Pancreas (tissue), 10 donors: ENCODE data around the gene WASF1. TPM values are rescaled to one million over a fixed set of nuclear protein-coding genes. Genes with fewer than 3 reads are reported as not detected.

Source experiments
- ATAC-seq, 4 donors: fragments of 200-7000 bp; cut with Tn5 transposase; one replicate each; pipeline versions ENCODE4 v1.8.0 to v1.9.1; 2020; ENCODE audit warnings: mild to moderate bottlenecking in 4 of 4, moderate library complexity in 4 of 4
- DNase-seq, 6 donors: peaks; one replicate each; pipeline ENCODE4 v3.0.0-alpha.2; 2020
- FAIRE-seq: peaks from 2 replicates; lab custom pipeline; 2012; peaks lifted over from hg19 to GRCh38; lab: Jason Lieb, UNC
- H3K27ac ChIP-seq, 4 donors: fragments of 200-600 bp; sonication (generic); 1 replicate in 3 of 4; 2 replicates in 1 of 4; pipeline versions ENCODE4 v1.5.0 to v1.8.0; 2020
- H3K27me3 ChIP-seq, 4 donors: fragments of 200-600 bp; one replicate each; pipeline ENCODE4 v1.8.0; 2021
- H3K36me3 ChIP-seq, 3 donors: fragments of 200-600 bp; sonication (generic) in 1 of 3; one replicate each; pipeline versions ENCODE4 v1.5.0 to v1.8.0; 2020 to 2021
- H3K4me1 ChIP-seq, 3 donors: fragments of 200-600 bp; one replicate each; pipeline ENCODE4 v1.8.0; 2021
- H3K4me3 ChIP-seq, 4 donors: fragments of 200-600 bp; sonication (generic) in 2 of 4; one replicate each; pipeline versions ENCODE4 v1.5.0 to v1.8.0; 2020 to 2021
- H3K9me3 ChIP-seq, 4 donors: fragments of 200-600 bp; one replicate each; pipeline ENCODE4 v1.8.0; 2021
- CTCF ChIP-seq, 4 donors: fragments of 200-600 bp; sonication (generic) in 3 of 4; IDR thresholded peaks; one replicate each; pipeline versions ENCODE4 v1.5.0 to v1.8.0; 2021; ENCODE audit warnings: antibody characterized with exemption in 4 of 4
- WGBS, 2 donors: extraction: QIAGEN DNeasy Blood & Tissue Kit; methylation state at CpG; one replicate each; pipeline ENCODE4 v1.1.7; 2013; 5-methylcytosine and 5-hydroxymethylcytosine counted together
- intact Hi-C, 3 donors: fragments of 100-400 bp; cut with DNase I; formaldehyde crosslinking; loops; one replicate each; pipeline versions ENCODE4 v1.11.1 to v1.14.2; 2022
- polyA plus RNA-seq, 2 donors: library from polyadenylated mRNA; stranded (reverse); fragments of 200-250 nt; gene quantifications; one replicate each; pipeline ENCODE4 v1.2.3, GENCODE V29; 2013
- total RNA-seq, 6 donors: library from RNA; stranded (reverse); fragmentation: NEBNext Ultra II Directional in 4 of 6; extraction: Animal tissue kit (Norgen Biotek cat#: 25700) in 4 of 6; gene quantifications; one replicate each; pipeline versions ENCODE4 v1.2.1 to v1.2.4, GENCODE V29; 2021 to 2023
- donor health status: healthy with polysubstance abuse.
- donor health status: DM: no; HTN: no; CAD: no; lungs with moderate emphysema.
- donor health status: DM: no; HTN: no; CAD: no.
- donor health status: control.
- donor health status: control.
- donor health status: Bipolar disorder and iron deficiency.
- donor health status: DM: yes; HTN: yes; CAD: no.
- donor health status: DM: no; HTN: no; CAD: no.
- donor health status: DM: no; HTN: no; CAD: no.
- donor health status: DM: yes; HTN: yes; CAD: no.

The WASF1 gene
- total and polyA plus RNA-seq, 8 donors = 1.2 to 5.7 (median 3.2) TPM

DNA sequence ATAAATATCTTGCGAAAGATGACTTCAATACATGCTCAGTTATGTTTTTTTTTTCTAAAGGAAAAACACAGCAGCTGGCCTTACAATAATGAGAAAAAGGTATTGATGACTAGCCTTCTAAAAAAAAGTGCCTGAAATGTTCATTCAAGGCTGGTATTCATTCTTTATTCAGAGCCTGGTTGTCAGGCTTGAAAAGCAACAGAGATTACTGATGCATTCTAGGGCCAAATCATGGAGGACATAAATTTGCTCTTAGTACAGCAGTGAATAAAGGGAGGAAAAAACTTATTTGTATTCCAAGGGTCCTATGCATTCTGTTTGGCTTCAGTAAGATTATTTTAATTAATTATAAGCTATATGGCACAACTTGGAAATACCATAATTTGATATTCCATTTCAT lies 83.5 kb downstream of the WASF1 start:
- 95 to 96% methylated on average over 1 of the region's 1 CpG for WGBS, 2 donors
- FAIRE-seq (no peak), ATAC-seq (no peak), DNase-seq (no peak)
- TF ChIP-seq CTCF (IDR thresholded peaks at IDR 0.05) = no peak
- Histone ChIP-seq H3K4me1 (peaks cover 0 to 14% (median 11%) of the 10 kb centered on the region in 3 donors), H3K27me3 (no peaks in the 10 kb centered on the region), H3K27ac (no peak overlapping the region), H3K36me3 (no peaks in the 10 kb centered on the region), H3K9me3 (no peaks in the 10 kb centered on the region), H3K4me3 (no peak overlapping the region)
- intact Hi-C loops = no loop called here

DNA sequence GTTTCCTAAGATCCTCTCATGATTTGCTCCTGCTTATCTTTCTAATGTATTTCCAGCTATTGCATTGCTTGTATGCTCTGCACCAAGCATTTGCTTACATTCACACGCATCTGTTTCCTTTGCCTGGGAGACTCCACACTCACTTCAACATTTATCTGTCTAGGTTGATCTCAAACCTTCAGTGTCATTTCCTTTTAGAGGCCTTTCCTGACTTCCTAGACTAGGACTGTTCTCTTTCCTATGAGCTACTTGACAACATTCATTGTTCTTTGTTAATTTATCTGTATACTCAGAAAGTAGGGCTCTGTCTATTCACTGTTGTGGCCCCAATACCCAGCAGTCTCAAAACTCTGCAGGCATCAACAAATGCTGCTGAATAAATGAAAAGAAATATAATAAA lies 84.4 kb downstream of the WASF1 start:
- no peaks in the 10 kb centered on the region for H3K27me3 ChIP-seq
- no peaks in the 10 kb centered on the region for H3K36me3 ChIP-seq
- ATAC-seq (no peak), FAIRE-seq (no peak), DNase-seq (no peak)
- no peak overlapping the region for H3K27ac ChIP-seq
- intact Hi-C loops = no loop called here
- H3K4me3 ChIP-seq = no peak overlapping the region
- 73 to 80% methylated on average over 1 of the region's 1 CpG for WGBS, 2 donors
- TF ChIP-seq CTCF (IDR thresholded peaks at IDR 0.05) = no peak
- H3K4me1 ChIP-seq = peaks cover 0 to 14% (median 11%) of the 10 kb centered on the region in 3 donors
- H3K9me3 ChIP-seq = no peaks in the 10 kb centered on the region

DNA sequence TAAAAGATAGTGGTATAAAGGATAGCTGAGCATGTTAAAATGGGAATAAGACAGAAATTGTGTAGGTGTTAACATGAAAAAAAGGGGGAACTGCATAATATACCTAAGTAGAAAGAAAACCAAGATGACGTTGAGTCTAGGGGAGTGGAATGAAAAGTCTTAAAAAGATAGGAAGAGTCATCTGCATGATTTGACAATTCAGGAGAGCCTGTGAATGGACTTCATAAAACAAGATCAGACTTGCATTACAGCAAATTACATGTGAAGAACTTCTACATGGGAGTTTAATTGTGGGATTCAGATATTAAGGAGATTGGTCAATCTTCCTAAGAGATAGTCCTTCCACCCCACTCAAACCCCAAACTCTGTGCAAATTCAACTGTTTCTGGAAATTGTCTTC lies 85.5 kb downstream of the WASF1 start:
- Histone ChIP-seq H3K27me3 (no peaks in the 10 kb centered on the region), H3K4me1 (peaks cover 0 to 14% (median 11%) of the 10 kb centered on the region in 3 donors), H3K27ac (no peak overlapping the region), H3K9me3 (no peaks in the 10 kb centered on the region), H3K36me3 (no peaks in the 10 kb centered on the region), H3K4me3 (no peak overlapping the region)
- DNase-seq = no peak
- ATAC-seq = no peak
- TF ChIP-seq CTCF (IDR thresholded peaks at IDR 0.05) = no peak
- intact Hi-C loops = no loop called here
- no peak for FAIRE-seq
- 93 to 97% methylated on average over 1 of the region's 1 CpG for WGBS, 2 donors

GRCh38 chr6:110090876-110091275 lies 88.6 kb downstream of the WASF1 start:
- TF ChIP-seq CTCF (IDR thresholded peaks at IDR 0.05) = no peak
- H3K9me3 ChIP-seq = no peaks in the 10 kb centered on the region
- no peak for FAIRE-seq
- intact Hi-C loops = no loop called here
- no peak for DNase-seq
- no peaks in the 10 kb centered on the region for H3K36me3 ChIP-seq
- H3K27ac ChIP-seq = no peak overlapping the region
- peaks cover 0 to under 1% (median 0%) of the 10 kb centered on the region in 3 donors for H3K4me1 ChIP-seq
- ATAC-seq = no peak
- H3K27me3 ChIP-seq = no peaks in the 10 kb centered on the region
- H3K4me3 ChIP-seq = no peak overlapping the region

DNA sequence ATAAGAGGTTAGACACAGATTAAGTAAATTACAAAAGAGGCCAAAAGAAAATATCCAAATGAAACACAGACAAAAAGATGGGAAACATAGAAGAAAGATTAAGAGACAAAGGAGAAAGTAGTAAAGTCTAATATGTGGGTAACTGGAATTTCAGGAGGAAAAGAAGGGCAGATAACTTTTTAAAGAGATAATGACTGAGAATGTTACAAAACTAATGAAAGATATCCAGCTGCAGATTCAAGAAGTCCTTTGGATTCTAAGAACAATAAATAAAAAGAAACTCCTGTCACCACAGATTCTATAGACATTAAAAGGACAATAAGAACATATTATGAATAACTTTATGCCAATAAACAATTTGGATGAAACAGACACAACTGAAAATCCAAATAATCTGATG lies 90.1 kb downstream of the WASF1 start:
- H3K27ac ChIP-seq = no peak overlapping the region
- ATAC-seq (no peak), DNase-seq (no peak), FAIRE-seq (no peak)
- no peaks in the 10 kb centered on the region for H3K27me3 ChIP-seq
- intact Hi-C loops = no loop called here
- no peaks in the 10 kb centered on the region for H3K36me3 ChIP-seq
- H3K4me3 ChIP-seq = no peak overlapping the region
- H3K4me1 ChIP-seq = no peaks in the 10 kb centered on the region
- H3K9me3 ChIP-seq = no peaks in the 10 kb centered on the region
- TF ChIP-seq CTCF (IDR thresholded peaks at IDR 0.05) = no peak
